OCI-LY1 (cell line): ENCODE measurements around the gene BMPR1A.

Source experiments
- H2AFZ ChIP-seq: fragments of 200-600 bp; sonication (generic), shearing (Covaris generic); 2 replicates; pipeline ENCODE4 v1.6.0; 2014; ENCODE audit warnings: antibody characterized with exemption, mild to moderate bottlenecking, low read length
- H3F3A ChIP-seq: fragments of 200-600 bp; sonication (generic), shearing (Covaris generic); 2 replicates; pipeline ENCODE4 v1.6.0; 2014; ENCODE audit warnings: mild to moderate bottlenecking, antibody characterized with exemption, low read length, moderate library complexity; ENCODE audit not compliant: insufficient read depth
- H3K27ac ChIP-seq: fragments of 200-600 bp; sonication (generic); 2 replicates; pipeline ENCODE4 v1.5.1; 2014; ENCODE audit warnings: low read length, mixed run types, mild to moderate bottlenecking, low read depth; ENCODE audit not compliant: poor library complexity, severe bottlenecking
- H3K27me3 ChIP-seq: fragments of 200-600 bp; sonication (generic); 2 replicates; pipeline ENCODE4 v1.6.0; 2014; ENCODE audit warnings: antibody characterized with exemption, mild to moderate bottlenecking, low read length, moderate library complexity; ENCODE audit not compliant: insufficient read depth
- H3K36me3 ChIP-seq: fragments of 200-600 bp; sonication (generic); 2 replicates; pipeline ENCODE4 v1.6.1; 2014; ENCODE audit warnings: mild to moderate bottlenecking, antibody characterized with exemption, low read length, moderate library complexity, mixed read lengths; ENCODE audit not compliant: insufficient read depth
- H3K4me1 ChIP-seq: fragments of 200-600 bp; sonication (generic); 2 replicates; pipeline ENCODE4 v1.5.1; 2014; ENCODE audit warnings: mild to moderate bottlenecking, low read length, moderate library complexity; ENCODE audit not compliant: insufficient read depth, severe bottlenecking
- H3K4me2 ChIP-seq: fragments of 200-600 bp; sonication (generic), shearing (Covaris generic); 2 replicates; pipeline ENCODE4 v1.6.1; 2014; ENCODE audit warnings: low read length
- H3K4me3 ChIP-seq: fragments of 200-600 bp; sonication (generic); 2 replicates; pipeline ENCODE4 v1.5.1; 2014; ENCODE audit warnings: low read length, low read depth, mild to moderate bottlenecking, mixed read lengths; ENCODE audit not compliant: poor library complexity, severe bottlenecking
- H3K79me2 ChIP-seq: fragments of 200-600 bp; shearing (Covaris generic); 2 replicates; pipeline ENCODE4 v1.6.1; 2016; ENCODE audit warnings: mixed run types, low read length, mixed read lengths; ENCODE audit not compliant: insufficient read depth
- H3K9ac ChIP-seq: fragments of 200-600 bp; sonication (generic), shearing (Covaris generic); 2 replicates; pipeline ENCODE4 v1.6.1; 2014; ENCODE audit warnings: mild to moderate bottlenecking, low read length, mixed read lengths
- H3K9me2 ChIP-seq: fragments of 200-600 bp; sonication (generic), shearing (Covaris generic); 2 replicates; pipeline ENCODE4 v1.6.1; 2014; ENCODE audit warnings: low read depth, mild to moderate bottlenecking, low read length, mixed read lengths
- H3K9me3 ChIP-seq: fragments of 200-600 bp; shearing (Covaris generic); 2 replicates; pipeline ENCODE4 v1.6.1; 2014; ENCODE audit warnings: low read length, mixed read lengths
- H4K20me1 ChIP-seq: fragments of 200-600 bp; sonication (generic), shearing (Covaris generic); 2 replicates; pipeline ENCODE4 v1.6.0; 2016; ENCODE audit warnings: mild to moderate bottlenecking, low read length; ENCODE audit not compliant: insufficient read depth
- EZH2 ChIP-seq: fragments of 200-600 bp; sonication (generic), shearing (Covaris generic); IDR thresholded peaks from 2 replicates; pipeline ENCODE4 v1.8.0; 2017; ENCODE audit warnings: borderline replicate concordance, mixed run types, mild to moderate bottlenecking, antibody characterized with exemption, low read length, moderate library complexity, mixed read lengths
- TF ChIP-seq, protein P1 (sequence below): fragments of 200-600 bp; sonication (generic), shearing (Covaris generic); IDR thresholded peaks from 2 replicates; pipeline ENCODE4 v1.5.1; 2017; ENCODE audit warnings: mild to moderate bottlenecking, antibody characterized with exemption, low read length, moderate library complexity, mixed read lengths

Gene BMPR1A

GRCh38 chr10:86786368-86786767, 29.9 kb downstream of the BMPR1A start:
- no peak overlapping the region for H2AFZ ChIP-seq
- H3K79me2 ChIP-seq: no peaks in the 10 kb centered on the region
- 0 out of 2 replicates have a peak, but pooled peaks cover 2% of the 10 kb centered on the region for H4K20me1 ChIP-seq
- H3K9me2 ChIP-seq: no peaks in the 10 kb centered on the region
- H3K4me2 ChIP-seq: no peak overlapping the region
- peaks cover 19% of the 10 kb centered on the region for H3K9me3 ChIP-seq
- H3K9ac ChIP-seq: no peak overlapping the region
- no peaks in the 10 kb centered on the region for H3K27me3 ChIP-seq
- H3K4me1 ChIP-seq: no peaks in the 10 kb centered on the region
- H3K4me3 ChIP-seq: no peak overlapping the region
- no peaks in the 10 kb centered on the region for H3F3A ChIP-seq
- H3K36me3 ChIP-seq: no peaks in the 10 kb centered on the region; the same call in 1 of the 2 replicates
- no peak overlapping the region for H3K27ac ChIP-seq
- no peak for TF ChIP-seq EZH2
- TF ChIP-seq, protein P1, sequence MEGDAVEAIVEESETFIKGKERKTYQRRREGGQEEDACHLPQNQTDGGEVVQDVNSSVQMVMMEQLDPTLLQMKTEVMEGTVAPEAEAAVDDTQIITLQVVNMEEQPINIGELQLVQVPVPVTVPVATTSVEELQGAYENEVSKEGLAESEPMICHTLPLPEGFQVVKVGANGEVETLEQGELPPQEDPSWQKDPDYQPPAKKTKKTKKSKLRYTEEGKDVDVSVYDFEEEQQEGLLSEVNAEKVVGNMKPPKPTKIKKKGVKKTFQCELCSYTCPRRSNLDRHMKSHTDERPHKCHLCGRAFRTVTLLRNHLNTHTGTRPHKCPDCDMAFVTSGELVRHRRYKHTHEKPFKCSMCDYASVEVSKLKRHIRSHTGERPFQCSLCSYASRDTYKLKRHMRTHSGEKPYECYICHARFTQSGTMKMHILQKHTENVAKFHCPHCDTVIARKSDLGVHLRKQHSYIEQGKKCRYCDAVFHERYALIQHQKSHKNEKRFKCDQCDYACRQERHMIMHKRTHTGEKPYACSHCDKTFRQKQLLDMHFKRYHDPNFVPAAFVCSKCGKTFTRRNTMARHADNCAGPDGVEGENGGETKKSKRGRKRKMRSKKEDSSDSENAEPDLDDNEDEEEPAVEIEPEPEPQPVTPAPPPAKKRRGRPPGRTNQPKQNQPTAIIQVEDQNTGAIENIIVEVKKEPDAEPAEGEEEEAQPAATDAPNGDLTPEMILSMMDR: no peak

DNA sequence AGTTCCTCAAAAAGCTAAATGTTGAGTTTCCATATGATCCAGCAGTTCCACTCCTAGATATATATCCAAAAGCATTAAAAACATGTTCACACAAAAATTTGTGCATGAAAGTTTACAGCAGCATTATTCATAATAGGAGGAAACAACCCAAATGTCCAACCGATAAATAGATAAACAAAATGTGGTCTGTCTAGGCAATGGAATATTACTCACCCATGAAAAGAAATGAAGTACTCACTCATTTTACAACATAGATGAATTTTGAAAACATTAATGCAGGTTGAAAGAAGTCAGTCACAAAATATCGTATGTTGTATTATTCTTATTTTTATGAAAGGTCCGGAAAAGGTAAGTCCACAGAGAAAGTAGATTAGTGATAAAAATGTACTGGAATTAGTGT, 34.0 kb downstream of the BMPR1A start:
- no peak overlapping the region for H3K4me2 ChIP-seq
- no peaks in the 10 kb centered on the region for H3K79me2 ChIP-seq
- H3K4me3 ChIP-seq: no peak overlapping the region
- H3K27ac ChIP-seq: no peak overlapping the region
- no peak overlapping the region for H2AFZ ChIP-seq
- no peak overlapping the region for H3K9ac ChIP-seq
- no peaks in the 10 kb centered on the region for H3K9me2 ChIP-seq
- no peaks in the 10 kb centered on the region; the same call in 1 of the 2 replicates for H3K36me3 ChIP-seq
- no peaks in the 10 kb centered on the region for H3K27me3 ChIP-seq
- H3K4me1 ChIP-seq: no peaks in the 10 kb centered on the region
- H3F3A ChIP-seq: no peaks in the 10 kb centered on the region
- 0 out of 2 replicates have a peak, but pooled peaks cover 2% of the 10 kb centered on the region for H4K20me1 ChIP-seq
- TF ChIP-seq EZH2: no peak
- H3K9me3 ChIP-seq: peaks cover 12% of the 10 kb centered on the region

DNA sequence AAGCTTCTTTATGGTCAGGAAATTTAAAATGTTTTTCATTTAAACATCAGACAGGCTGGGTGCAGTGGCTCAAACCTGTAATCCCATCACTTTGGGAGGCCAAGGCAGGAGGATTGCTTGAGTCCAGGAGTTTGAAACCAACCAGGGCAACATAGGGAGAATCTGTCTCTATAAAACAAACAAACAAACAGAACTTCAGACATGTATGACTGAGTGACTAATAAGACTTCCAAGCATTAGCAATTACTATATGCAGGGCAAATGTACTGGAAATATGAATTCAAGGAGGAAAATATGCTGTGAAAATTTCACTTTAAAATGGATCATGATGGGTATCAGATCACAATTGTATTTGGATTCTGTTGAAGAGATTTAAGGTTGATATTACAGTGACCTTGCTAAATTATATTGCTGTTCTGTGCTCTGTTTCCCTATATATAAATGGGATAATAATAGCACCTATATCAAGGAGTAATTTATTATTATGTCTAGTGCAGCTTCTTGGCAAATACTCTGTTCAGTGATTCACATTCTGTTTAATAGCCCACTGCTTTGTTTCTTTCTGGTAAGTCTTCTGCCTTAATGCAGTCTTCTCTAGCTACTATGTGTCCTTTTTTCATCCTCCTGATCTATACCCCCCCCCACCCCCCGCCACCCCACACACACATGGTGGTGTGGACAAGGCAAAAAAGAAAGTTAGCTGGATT, 36.2 kb downstream of the BMPR1A start:
- Histone ChIP-seq H3K9me2 (no peaks in the 10 kb centered on the region), H3K4me1 (no peaks in the 10 kb centered on the region), H3K4me2 (no peak overlapping the region), H2AFZ (no peak overlapping the region), H3K27me3 (no peaks in the 10 kb centered on the region), H3K27ac (no peak overlapping the region), H3K36me3 (no peaks in the 10 kb centered on the region; the same call in 1 of the 2 replicates), H3K9ac (no peak overlapping the region), H3K4me3 (no peak overlapping the region), H3K9me3 (0 out of 2 replicates have a peak, but pooled peaks cover 4% of the 10 kb centered on the region), H3F3A (0 out of 2 replicates have a peak, but pooled peaks cover 6% of the 10 kb centered on the region), H4K20me1 (no peaks in the 10 kb centered on the region), H3K79me2 (no peaks in the 10 kb centered on the region)
- no peak for TF ChIP-seq EZH2
- TF ChIP-seq, protein P1: no peak
